NB4 (cell line): ENCODE results near the gene ARMC12.

Experiments
- CTCF ChIP-seq: IDR thresholded peaks from one replicate; pipeline ENCODE4 v1.5.1; 2012; ENCODE audit warnings: low read depth, low read length
- MAX ChIP-seq: IDR thresholded peaks from 2 replicates; pipeline ENCODE4 v1.6.1; 2011; ENCODE audit warnings: low read depth, low read length
- MYC ChIP-seq: IDR thresholded peaks from 2 replicates; pipeline ENCODE4 v1.6.1; 2011; ENCODE audit warnings: low read depth, low read length
- POLR2A ChIP-seq: IDR thresholded peaks from 2 replicates; pipeline ENCODE4 v1.6.1; 2011; ENCODE audit warnings: mild to moderate bottlenecking; ENCODE audit not compliant: insufficient read length; ENCODE audit errors: extremely low read depth

- TF ChIP-seq CTCF: no peak
- TF ChIP-seq POLR2A: no peak
- TF ChIP-seq MYC: no peak
- TF ChIP-seq MAX: no peak
These were observed 22.6 kb downstream of the ARMC12 start for GRCh38 chr6:35759426-35759825.
